Measurements from ENCODE around the gene SLC2A9.

SLC2A9 gene

DNA sequence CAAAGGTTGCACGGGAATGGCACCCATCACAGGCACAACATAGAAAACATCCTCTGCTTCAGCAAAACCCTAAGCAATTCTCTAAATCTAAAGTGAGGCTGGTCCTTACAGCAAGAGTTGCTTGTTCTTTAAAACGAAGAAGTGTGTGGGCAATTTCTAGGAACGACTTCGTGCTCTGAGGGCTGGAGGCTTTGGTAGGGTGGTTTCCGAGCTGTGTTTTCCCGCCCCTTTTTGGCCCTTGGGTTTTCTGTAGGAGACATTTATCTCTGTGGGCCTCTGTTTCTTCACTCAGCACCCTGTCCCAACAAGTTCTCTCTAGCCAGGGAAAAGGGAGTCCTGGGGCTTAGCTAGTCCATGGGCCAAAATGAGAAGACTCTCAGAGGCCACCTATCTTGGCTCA lies 84.2 kb downstream of the SLC2A9 start:
- TF ChIP-seq EZH2phosphoT487 (IDR thresholded peaks at IDR 0.05; ENCODE audit: borderline replicate concordance) = no peak
- TF ChIP-seq, protein P1, sequence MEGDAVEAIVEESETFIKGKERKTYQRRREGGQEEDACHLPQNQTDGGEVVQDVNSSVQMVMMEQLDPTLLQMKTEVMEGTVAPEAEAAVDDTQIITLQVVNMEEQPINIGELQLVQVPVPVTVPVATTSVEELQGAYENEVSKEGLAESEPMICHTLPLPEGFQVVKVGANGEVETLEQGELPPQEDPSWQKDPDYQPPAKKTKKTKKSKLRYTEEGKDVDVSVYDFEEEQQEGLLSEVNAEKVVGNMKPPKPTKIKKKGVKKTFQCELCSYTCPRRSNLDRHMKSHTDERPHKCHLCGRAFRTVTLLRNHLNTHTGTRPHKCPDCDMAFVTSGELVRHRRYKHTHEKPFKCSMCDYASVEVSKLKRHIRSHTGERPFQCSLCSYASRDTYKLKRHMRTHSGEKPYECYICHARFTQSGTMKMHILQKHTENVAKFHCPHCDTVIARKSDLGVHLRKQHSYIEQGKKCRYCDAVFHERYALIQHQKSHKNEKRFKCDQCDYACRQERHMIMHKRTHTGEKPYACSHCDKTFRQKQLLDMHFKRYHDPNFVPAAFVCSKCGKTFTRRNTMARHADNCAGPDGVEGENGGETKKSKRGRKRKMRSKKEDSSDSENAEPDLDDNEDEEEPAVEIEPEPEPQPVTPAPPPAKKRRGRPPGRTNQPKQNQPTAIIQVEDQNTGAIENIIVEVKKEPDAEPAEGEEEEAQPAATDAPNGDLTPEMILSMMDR (conservative IDR thresholded peaks at IDR 0.05; ENCODE audit: low read length) = no peak
- no peak overlapping the region for H3K9ac ChIP-seq (ENCODE audit: low read depth, low read length, poor library complexity, severe bottlenecking)
- H3K9me3 ChIP-seq (ENCODE audit: insufficient read depth, low read depth, low read length) = no peaks in the 10 kb centered on the region
- H3F3A ChIP-seq (ENCODE audit: low read depth) = no peaks in the 10 kb centered on the region
- H3K4me3 ChIP-seq (ENCODE audit: low read length, poor library complexity, severe bottlenecking) = no peak overlapping the region
- no peak overlapping the region for H2AFZ ChIP-seq (ENCODE audit: low read length)
- no peak overlapping the region for H3K4me2 ChIP-seq (ENCODE audit: low read depth, low read length, poor library complexity, severe bottlenecking)
- no peaks in the 10 kb centered on the region for H3K27me3 ChIP-seq (ENCODE audit: insufficient read depth, low read length, poor library complexity, severe bottlenecking)
- no peaks in the 10 kb centered on the region for H3K4me1 ChIP-seq (ENCODE audit: insufficient read depth, low read length, poor library complexity, severe bottlenecking)
- no peaks in the 10 kb centered on the region for H3K36me3 ChIP-seq (ENCODE audit: insufficient read depth, low read length)
- H3K79me2 ChIP-seq (ENCODE audit: insufficient read depth, low read length) = no peaks in the 10 kb centered on the region
- no peaks in the 10 kb centered on the region for H4K20me1 ChIP-seq (ENCODE audit: insufficient read depth, low read length, poor library complexity, severe bottlenecking)
- H3K9me2 ChIP-seq (replicated peaks; ENCODE audit: low read depth, low read length) = no peaks in the 10 kb centered on the region

DNA sequence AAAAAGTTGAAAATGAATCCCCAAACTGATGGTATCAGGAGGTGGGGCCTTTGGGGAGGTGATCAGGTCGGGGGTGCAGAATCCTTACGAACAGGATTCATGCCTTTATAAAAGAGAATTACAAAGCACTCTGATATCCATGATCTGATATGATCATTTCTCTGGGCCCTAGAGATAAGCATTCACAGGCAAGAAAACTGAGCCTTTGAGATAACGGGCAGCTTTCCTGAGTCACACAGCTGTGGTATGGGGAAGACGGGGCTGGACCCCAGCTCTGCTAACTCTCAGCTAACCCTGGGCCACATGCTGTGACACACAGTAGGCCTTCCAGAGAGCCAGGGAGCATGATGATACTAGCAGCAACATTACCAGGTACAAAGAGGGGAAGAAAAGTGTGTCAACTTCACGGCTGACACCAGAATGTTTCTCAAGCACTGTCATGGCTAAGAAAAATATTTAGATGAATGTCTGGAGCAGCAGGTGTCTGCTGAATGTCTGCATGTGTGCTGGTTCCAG lies 85.1 kb downstream of the SLC2A9 start:
- no peaks in the 10 kb centered on the region for H3K27me3 ChIP-seq (ENCODE audit: insufficient read depth, low read length, poor library complexity, severe bottlenecking)
- H2AFZ ChIP-seq (ENCODE audit: low read length) = no peak overlapping the region
- H3K9me3 ChIP-seq (ENCODE audit: insufficient read depth, low read depth, low read length) = no peaks in the 10 kb centered on the region
- no peaks in the 10 kb centered on the region for H3F3A ChIP-seq (ENCODE audit: low read depth)
- H3K4me3 ChIP-seq (ENCODE audit: low read length, poor library complexity, severe bottlenecking) = no peak overlapping the region
- H4K20me1 ChIP-seq (ENCODE audit: insufficient read depth, low read length, poor library complexity, severe bottlenecking) = no peaks in the 10 kb centered on the region
- no peaks in the 10 kb centered on the region for H3K79me2 ChIP-seq (ENCODE audit: insufficient read depth, low read length)
- no peak overlapping the region for H3K4me2 ChIP-seq (ENCODE audit: low read depth, low read length, poor library complexity, severe bottlenecking)
- TF ChIP-seq, protein P1 (conservative IDR thresholded peaks at IDR 0.05; ENCODE audit: low read length) = no peak
- TF ChIP-seq EZH2phosphoT487 (IDR thresholded peaks at IDR 0.05; ENCODE audit: borderline replicate concordance) = no peak
- no peak overlapping the region for H3K9ac ChIP-seq (ENCODE audit: low read depth, low read length, poor library complexity, severe bottlenecking)
- no peaks in the 10 kb centered on the region for H3K9me2 ChIP-seq (replicated peaks; ENCODE audit: low read depth, low read length)
- H3K4me1 ChIP-seq (ENCODE audit: insufficient read depth, low read length, poor library complexity, severe bottlenecking) = no peaks in the 10 kb centered on the region
- H3K36me3 ChIP-seq (ENCODE audit: insufficient read depth, low read length) = no peaks in the 10 kb centered on the region

DNA sequence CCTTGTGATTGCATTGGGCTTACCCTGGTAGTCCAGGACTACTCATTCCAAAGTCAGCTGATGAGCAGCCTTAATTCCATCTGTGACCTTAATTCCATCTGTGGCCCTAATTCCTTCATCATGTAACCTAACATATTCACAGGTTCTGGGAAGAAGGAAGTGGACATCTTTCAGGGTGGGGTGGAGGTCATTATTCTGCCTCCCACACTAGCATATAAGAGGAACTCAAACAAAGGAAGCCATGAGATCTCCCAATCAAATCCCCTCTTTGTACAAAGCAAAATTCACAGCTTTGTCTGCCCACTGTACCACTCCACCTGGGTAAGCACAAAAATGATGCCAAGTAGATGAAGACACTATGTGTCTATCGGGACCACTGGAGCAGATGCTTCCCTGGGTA lies 87.3 kb downstream of the SLC2A9 start:
- H3K4me2 ChIP-seq (ENCODE audit: low read depth, low read length, poor library complexity, severe bottlenecking) = no peak overlapping the region
- no peaks in the 10 kb centered on the region for H3F3A ChIP-seq (ENCODE audit: low read depth)
- no peaks in the 10 kb centered on the region for H3K9me3 ChIP-seq (ENCODE audit: insufficient read depth, low read depth, low read length)
- no peaks in the 10 kb centered on the region for H3K36me3 ChIP-seq (ENCODE audit: insufficient read depth, low read length)
- TF ChIP-seq, protein P1 (conservative IDR thresholded peaks at IDR 0.05; ENCODE audit: low read length) = no peak
- TF ChIP-seq EZH2phosphoT487 (IDR thresholded peaks at IDR 0.05; ENCODE audit: borderline replicate concordance) = no peak
- no peaks in the 10 kb centered on the region for H3K27me3 ChIP-seq (ENCODE audit: insufficient read depth, low read length, poor library complexity, severe bottlenecking)
- H3K79me2 ChIP-seq (ENCODE audit: insufficient read depth, low read length) = no peaks in the 10 kb centered on the region
- no peaks in the 10 kb centered on the region for H3K4me1 ChIP-seq (ENCODE audit: insufficient read depth, low read length, poor library complexity, severe bottlenecking)
- H2AFZ ChIP-seq (ENCODE audit: low read length) = no peak overlapping the region
- no peaks in the 10 kb centered on the region for H4K20me1 ChIP-seq (ENCODE audit: insufficient read depth, low read length, poor library complexity, severe bottlenecking)
- H3K4me3 ChIP-seq (ENCODE audit: low read length, poor library complexity, severe bottlenecking) = no peak overlapping the region
- no peak overlapping the region for H3K9ac ChIP-seq (ENCODE audit: low read depth, low read length, poor library complexity, severe bottlenecking)
- no peaks in the 10 kb centered on the region for H3K9me2 ChIP-seq (replicated peaks; ENCODE audit: low read depth, low read length)

Data from Loucy (cell line).